GM12878 (cell line): Measurements from ENCODE around the gene DNAH1. TPM values are rescaled to one million over a fixed set of nuclear protein-coding genes. Genes with fewer than 3 reads are reported as not detected.

Experiments used
- ATAC-seq: fragments of 200-7000 bp; cut with Tn5 transposase; 3 replicates; pipeline ENCODE4 v1.9.1; 2020; ENCODE audit warnings: mild to moderate bottlenecking, moderate library complexity
- BruUV-seq: library from RNA; stranded (reverse); fragments of 400-500 nt; replicated peaks from 2 replicates; lab custom pipeline; 2021; lab: Mats Ljungman, UMichigan
- CTCF ChIA-PET: fragments of 300-600 bp; sonication (Branson Sonifier 250); formaldehyde crosslinking; extraction: SDS; loops from one replicate; lab custom pipeline; 2021; ENCODE audit warnings: inconsistent platforms; lab: Yijun Ruan, JAX
- POLR2A ChIA-PET: fragments of 350-600 bp; formaldehyde crosslinking; extraction: SDS; loops from one replicate; lab custom pipeline; 2021; ENCODE audit warnings: inconsistent platforms; lab: Charles Lee
- RAD21 ChIA-PET: fragments of 300-600 bp; sonication (Branson Sonifier 250); formaldehyde crosslinking; loops from one replicate; lab custom pipeline; 2023; ENCODE audit warnings: antibody characterized with exemption; ENCODE audit not compliant: unreplicated experiment; lab: Charles Lee
- SMC1A ChIA-PET: fragments of 300-600 bp; sonication (Branson Sonifier 250); formaldehyde crosslinking; loops from one replicate; lab custom pipeline; 2023; ENCODE audit not compliant: unreplicated experiment, uncharacterized antibody; lab: Charles Lee
- DNase-seq: peaks from one replicate; pipeline ENCODE4 v3.0.0-alpha.2; 2011; ENCODE audit warnings: low read depth, low spot score
- FAIRE-seq: peaks from 3 replicates; lab custom pipeline; 2011; peaks lifted over from hg19 to GRCh38; lab: Jason Lieb, UNC
- H2AFZ ChIP-seq: 2 replicates; pipeline ENCODE4 v1.6.0; 2011; ENCODE audit warnings: low read depth, low read length, control low read depth; ENCODE audit not compliant: control insufficient read depth
- H3K27ac ChIP-seq: 2 replicates; pipeline ENCODE4 v1.5.1; 2011; ENCODE audit warnings: control low read depth; ENCODE audit not compliant: control insufficient read depth, insufficient read depth
- H3K27me3 ChIP-seq, 2 experiments: replicated peaks in 1 of 2; 2 replicates each; pipeline versions ENCODE4 v1.6.0 to v1.6.1; 2011; ENCODE audit warnings: low read length in 1 of 2; ENCODE audit not compliant: control insufficient read depth in 2 of 2, insufficient read depth in 2 of 2
- H3K36me3 ChIP-seq, 2 experiments: 2 replicates each; pipeline ENCODE4 v1.5.1; 2011; ENCODE audit warnings: low read length in 1 of 2; ENCODE audit not compliant: control insufficient read depth in 2 of 2, insufficient read depth in 2 of 2
- H3K4me1 ChIP-seq: 2 replicates; pipeline ENCODE4 v1.6.1; 2011; ENCODE audit warnings: mild to moderate bottlenecking, low read length, moderate library complexity, mixed read lengths; ENCODE audit not compliant: control insufficient read depth, insufficient read depth
- H3K4me2 ChIP-seq: 2 replicates; pipeline ENCODE4 v1.6.0; 2011; ENCODE audit warnings: control low read depth; ENCODE audit not compliant: control insufficient read depth, insufficient read depth
- H3K4me3 ChIP-seq: fragments of 200-600 bp; sonication (generic); 2 replicates; pipeline ENCODE4 v1.5.1; 2016
- H3K79me2 ChIP-seq: 2 replicates; pipeline ENCODE4 v1.6.0; 2011; ENCODE audit warnings: low read length; ENCODE audit not compliant: control insufficient read depth, insufficient read depth
- H3K9ac ChIP-seq: 2 replicates; pipeline ENCODE4 v1.8.0; 2011; ENCODE audit warnings: low read length, control low read depth, mixed read lengths; ENCODE audit not compliant: control insufficient read depth, insufficient read depth
- H3K9me3 ChIP-seq: replicated peaks from 3 replicates; pipeline ENCODE4 v1.5.1; 2011; ENCODE audit warnings: mild to moderate bottlenecking, low read length; ENCODE audit not compliant: control insufficient read depth, insufficient read depth
- H4K20me1 ChIP-seq: 2 replicates; pipeline ENCODE4 v1.6.0; 2011; ENCODE audit not compliant: control insufficient read depth, insufficient read depth
- FOS ChIP-seq: IDR thresholded peaks from 3 replicates; pipeline ENCODE4 v1.6.1; 2011; ENCODE audit warnings: borderline replicate concordance; ENCODE audit not compliant: insufficient read length; ENCODE audit errors: extremely low read depth
- IKZF2 ChIP-seq, 2 experiments: fragments of 450-650 bp; IDR thresholded peaks; 2 replicates each; pipeline ENCODE4 v1.6.1; 2017; ENCODE audit warnings: mild to moderate bottlenecking in 2 of 2, moderate library complexity in 2 of 2
- MTA2 ChIP-seq: fragments of 450-650 bp; IDR thresholded peaks from 2 replicates; pipeline ENCODE4 v1.6.1; 2016; ENCODE audit warnings: low read depth, mild to moderate bottlenecking, moderate library complexity
- MYB ChIP-seq: fragments of 150-350 bp; IDR thresholded peaks from 2 replicates; pipeline ENCODE4 v1.6.1; 2014; ENCODE audit warnings: mild to moderate bottlenecking, low read depth, low read length, borderline replicate concordance
- NR2F1 ChIP-seq: fragments of 450-650 bp; conservative IDR thresholded peaks from 2 replicates; pipeline ENCODE4 v1.6.1; 2017; ENCODE audit warnings: mild to moderate bottlenecking
- SPI1 ChIP-seq: IDR thresholded peaks from 2 replicates; pipeline ENCODE4 v1.6.1; 2011; ENCODE audit warnings: low read depth, mild to moderate bottlenecking, low read length, moderate library complexity, borderline replicate concordance; ENCODE audit not compliant: insufficient read depth
- SUZ12 ChIP-seq: fragments of 200-600 bp; sonication (generic); IDR thresholded peaks from one replicate; pipeline ENCODE4 v1.6.1; 2018; ENCODE audit warnings: antibody characterized with exemption, mild to moderate bottlenecking; ENCODE audit not compliant: unreplicated experiment
- WRNIP1 ChIP-seq: IDR thresholded peaks from 2 replicates; pipeline ENCODE4 v1.6.1; 2011; ENCODE audit warnings: low read depth, low read length, improper control_type of control experiment, borderline replicate concordance
- WGBS: methylation state at CpG from one replicate; pipeline ENCODE4 v1.1.6; 2016; ENCODE audit warnings: low lambda C conversion rate; ENCODE audit not compliant: insufficient replicate concordance, insufficient coverage; ENCODE audit errors: missing lambda C conversion rate; 5-methylcytosine and 5-hydroxymethylcytosine counted together
- in situ Hi-C: fragments of 300-500 bp; cut with MboI; formaldehyde crosslinking; loops from 9 replicates; pipeline ENCODE4 v1.14.3; 2018; ENCODE audit warnings: mixed read lengths
- intact Hi-C: fragments of 100-400 bp; cut with micrococcal nuclease; formaldehyde crosslinking; loops from one replicate; pipeline ENCODE4 v1.14.2; 2022; ENCODE audit not compliant: unreplicated experiment
- polyA plus RNA-seq, 11 experiments: library from polyadenylated mRNA; depleted of rRNA in 4 of 11; unstranded in 6 of 11; stranded (reverse) in 5 of 11; fragments of >200 nt; fragmentation: Nextera tagmentation in 4 of 11; fragmentation: Illumina TruSeq in 1 of 11; extraction: Ambion mirVana in 4 of 11; extraction: Trizol in 1 of 11; gene quantifications; 1 replicate in 1 of 11; 2 replicates in 10 of 11; pipeline versions ENCODE4 v1.2.1 to v1.2.3, GENCODE V29; 2011 to 2016; ENCODE audit warnings: inconsistent platforms in 2 of 11, missing spikeins in 2 of 11, low read depth in 1 of 11
- total RNA-seq, 4 experiments: library from RNA; depleted of rRNA in 3 of 4; stranded (reverse); fragments of >200 nt in 3 of 4; fragmentation: Illumina TruSeq in 1 of 4; extraction: Trizol in 1 of 4; gene quantifications; 2 replicates each; pipeline versions ENCODE4 v1.2.1 to v1.2.3, GENCODE V29; 2013 to 2021
- TF ChIP-seq, protein P1 (sequence below): IDR thresholded peaks from 2 replicates; pipeline ENCODE4 v1.6.1; 2012; ENCODE audit warnings: low read depth, low read length, improper control_type of control experiment
- TF ChIP-seq, protein P2 (sequence below): fragments of 450-650 bp; IDR thresholded peaks from 2 replicates; pipeline ENCODE4 v1.6.1; 2016; ENCODE audit warnings: mild to moderate bottlenecking
- TF ChIP-seq, protein P3 (sequence below): fragments of 450-650 bp; IDR thresholded peaks from 2 replicates; pipeline ENCODE4 v1.6.1; 2016; ENCODE audit warnings: mild to moderate bottlenecking, moderate library complexity, borderline replicate concordance
- TF ChIP-seq, protein P4 (sequence below): fragments of 150-350 bp; IDR thresholded peaks from 2 replicates; pipeline ENCODE4 v1.6.1; 2014; ENCODE audit warnings: mild to moderate bottlenecking, low read depth, low read length
- TF ChIP-seq, protein P5 (sequence below), 3 experiments: IDR thresholded peaks in 2 of 3; conservative IDR thresholded peaks in 1 of 3; 2 replicates each; pipeline ENCODE4 v1.5.1; 2011; ENCODE audit warnings: low read depth in 3 of 3, low read length in 3 of 3, mild to moderate bottlenecking in 3 of 3, control low read depth in 2 of 3, moderate library complexity in 2 of 3, inconsistent platforms in 1 of 3, mixed read lengths in 1 of 3; ENCODE audit not compliant: control insufficient read depth in 2 of 3, insufficient read depth in 1 of 3; ENCODE audit errors: extremely low read depth in 1 of 3

Gene DNAH1
- total and polyA plus RNA-seq, 10 of the 15 experiments (the other 5 are each of a cell fraction or from before 2014, with no cell fraction given) = 0.31 to 5.8 (median 2.7) TPM

DNA sequence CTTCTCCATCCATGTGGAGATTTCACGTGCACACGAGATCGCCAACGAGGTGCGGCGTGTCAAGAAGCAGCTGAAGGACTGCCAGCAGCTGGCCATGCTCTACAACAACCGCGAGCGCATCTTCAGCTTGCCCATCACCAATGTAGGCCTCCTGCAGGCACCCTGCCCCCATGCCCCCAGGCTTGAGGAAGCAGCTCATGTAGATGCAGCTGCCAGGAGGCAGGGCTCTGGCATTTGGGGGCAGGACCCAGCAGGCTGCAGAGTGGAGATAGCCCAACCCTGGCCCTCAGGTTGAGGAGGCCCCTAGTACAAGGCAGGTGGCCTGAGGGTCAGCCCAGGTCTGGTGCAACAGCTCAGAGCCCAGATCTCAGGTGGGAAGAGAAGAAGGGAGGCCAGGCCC lies 36.4 kb downstream of the DNAH1 start:
- FAIRE-seq (no peak), ATAC-seq (no peak), DNase-seq (no peak)
- Histone ChIP-seq H3K4me2 (no peak overlapping the region), H3K36me3 (no peaks in the 10 kb centered on the region; a peak in 1 of 4 replicates), H3K79me2 (no peaks in the 10 kb centered on the region), H3K4me3 (no peak overlapping the region), H3K4me1 (no peaks in the 10 kb centered on the region), H2AFZ (no peak overlapping the region), H3K9ac (no peak overlapping the region), H3K27me3 (no peaks in the 10 kb centered on the region), H3K27ac (no peak overlapping the region), H3K9me3 (no peaks in the 10 kb centered on the region), H4K20me1 (no peaks in the 10 kb centered on the region)
- no TSS peak for BruUV-seq
- POLR2A ChIA-PET = interaction anchor here (1.0 kb wide), 1 partner anchor 127 kb away, joined by 4 read pairs; the partner anchor contains the start of gene TLR9
- CTCF ChIA-PET = interaction anchor here (0.6 to 4.0 kb wide), 3 partner anchors 13 to 199 kb away, joined by 3 to 17 read pairs (median 5); no protein-coding TSS in a partner anchor
- 100% methylated on average over 7 of the region's 9 CpGs for WGBS
- SMC1A ChIA-PET = no interaction called here
- intact Hi-C loops (no loop called here), in situ Hi-C loops (no loop called here)
- RAD21 ChIA-PET = no interaction called here
- TF ChIP-seq WRNIP1 (no peak), SPI1 (no peak), MTA2 (no peak), IKZF2 (IDR thresholded peaks at IDR 0.05) (no peak), NR2F1 (no peak), FOS (no peak), MYB (no peak), SUZ12 (no peak)
- TF ChIP-seq, protein P1, sequence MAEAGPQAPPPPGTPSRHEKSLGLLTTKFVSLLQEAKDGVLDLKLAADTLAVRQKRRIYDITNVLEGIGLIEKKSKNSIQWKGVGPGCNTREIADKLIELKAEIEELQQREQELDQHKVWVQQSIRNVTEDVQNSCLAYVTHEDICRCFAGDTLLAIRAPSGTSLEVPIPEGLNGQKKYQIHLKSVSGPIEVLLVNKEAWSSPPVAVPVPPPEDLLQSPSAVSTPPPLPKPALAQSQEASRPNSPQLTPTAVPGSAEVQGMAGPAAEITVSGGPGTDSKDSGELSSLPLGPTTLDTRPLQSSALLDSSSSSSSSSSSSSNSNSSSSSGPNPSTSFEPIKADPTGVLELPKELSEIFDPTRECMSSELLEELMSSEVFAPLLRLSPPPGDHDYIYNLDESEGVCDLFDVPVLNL = no peak
- TF ChIP-seq, protein P2, sequence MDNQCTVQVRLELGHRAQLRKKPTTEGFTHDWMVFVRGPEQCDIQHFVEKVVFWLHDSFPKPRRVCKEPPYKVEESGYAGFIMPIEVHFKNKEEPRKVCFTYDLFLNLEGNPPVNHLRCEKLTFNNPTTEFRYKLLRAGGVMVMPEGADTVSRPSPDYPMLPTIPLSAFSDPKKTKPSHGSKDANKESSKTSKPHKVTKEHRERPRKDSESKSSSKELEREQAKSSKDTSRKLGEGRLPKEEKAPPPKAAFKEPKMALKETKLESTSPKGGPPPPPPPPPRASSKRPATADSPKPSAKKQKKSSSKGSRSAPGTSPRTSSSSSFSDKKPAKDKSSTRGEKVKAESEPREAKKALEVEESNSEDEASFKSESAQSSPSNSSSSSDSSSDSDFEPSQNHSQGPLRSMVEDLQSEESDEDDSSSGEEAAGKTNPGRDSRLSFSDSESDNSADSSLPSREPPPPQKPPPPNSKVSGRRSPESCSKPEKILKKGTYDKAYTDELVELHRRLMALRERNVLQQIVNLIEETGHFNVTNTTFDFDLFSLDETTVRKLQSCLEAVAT = no peak
- TF ChIP-seq, protein P3, sequence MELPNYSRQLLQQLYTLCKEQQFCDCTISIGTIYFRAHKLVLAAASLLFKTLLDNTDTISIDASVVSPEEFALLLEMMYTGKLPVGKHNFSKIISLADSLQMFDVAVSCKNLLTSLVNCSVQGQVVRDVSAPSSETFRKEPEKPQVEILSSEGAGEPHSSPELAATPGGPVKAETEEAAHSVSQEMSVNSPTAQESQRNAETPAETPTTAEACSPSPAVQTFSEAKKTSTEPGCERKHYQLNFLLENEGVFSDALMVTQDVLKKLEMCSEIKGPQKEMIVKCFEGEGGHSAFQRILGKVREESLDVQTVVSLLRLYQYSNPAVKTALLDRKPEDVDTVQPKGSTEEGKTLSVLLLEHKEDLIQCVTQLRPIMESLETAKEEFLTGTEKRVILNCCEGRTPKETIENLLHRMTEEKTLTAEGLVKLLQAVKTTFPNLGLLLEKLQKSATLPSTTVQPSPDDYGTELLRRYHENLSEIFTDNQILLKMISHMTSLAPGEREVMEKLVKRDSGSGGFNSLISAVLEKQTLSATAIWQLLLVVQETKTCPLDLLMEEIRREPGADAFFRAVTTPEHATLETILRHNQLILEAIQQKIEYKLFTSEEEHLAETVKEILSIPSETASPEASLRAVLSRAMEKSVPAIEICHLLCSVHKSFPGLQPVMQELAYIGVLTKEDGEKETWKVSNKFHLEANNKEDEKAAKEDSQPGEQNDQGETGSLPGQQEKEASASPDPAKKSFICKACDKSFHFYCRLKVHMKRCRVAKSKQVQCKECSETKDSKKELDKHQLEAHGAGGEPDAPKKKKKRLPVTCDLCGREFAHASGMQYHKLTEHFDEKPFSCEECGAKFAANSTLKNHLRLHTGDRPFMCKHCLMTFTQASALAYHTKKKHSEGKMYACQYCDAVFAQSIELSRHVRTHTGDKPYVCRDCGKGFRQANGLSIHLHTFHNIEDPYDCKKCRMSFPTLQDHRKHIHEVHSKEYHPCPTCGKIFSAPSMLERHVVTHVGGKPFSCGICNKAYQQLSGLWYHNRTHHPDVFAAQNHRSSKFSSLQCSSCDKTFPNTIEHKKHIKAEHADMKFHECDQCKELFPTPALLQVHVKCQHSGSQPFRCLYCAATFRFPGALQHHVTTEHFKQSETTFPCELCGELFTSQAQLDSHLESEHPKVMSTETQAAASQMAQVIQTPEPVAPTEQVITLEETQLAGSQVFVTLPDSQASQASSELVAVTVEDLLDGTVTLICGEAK = no peak
- TF ChIP-seq, protein P4, sequence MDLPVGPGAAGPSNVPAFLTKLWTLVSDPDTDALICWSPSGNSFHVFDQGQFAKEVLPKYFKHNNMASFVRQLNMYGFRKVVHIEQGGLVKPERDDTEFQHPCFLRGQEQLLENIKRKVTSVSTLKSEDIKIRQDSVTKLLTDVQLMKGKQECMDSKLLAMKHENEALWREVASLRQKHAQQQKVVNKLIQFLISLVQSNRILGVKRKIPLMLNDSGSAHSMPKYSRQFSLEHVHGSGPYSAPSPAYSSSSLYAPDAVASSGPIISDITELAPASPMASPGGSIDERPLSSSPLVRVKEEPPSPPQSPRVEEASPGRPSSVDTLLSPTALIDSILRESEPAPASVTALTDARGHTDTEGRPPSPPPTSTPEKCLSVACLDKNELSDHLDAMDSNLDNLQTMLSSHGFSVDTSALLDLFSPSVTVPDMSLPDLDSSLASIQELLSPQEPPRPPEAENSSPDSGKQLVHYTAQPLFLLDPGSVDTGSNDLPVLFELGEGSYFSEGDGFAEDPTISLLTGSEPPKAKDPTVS = no peak
- TF ChIP-seq, protein P5, sequence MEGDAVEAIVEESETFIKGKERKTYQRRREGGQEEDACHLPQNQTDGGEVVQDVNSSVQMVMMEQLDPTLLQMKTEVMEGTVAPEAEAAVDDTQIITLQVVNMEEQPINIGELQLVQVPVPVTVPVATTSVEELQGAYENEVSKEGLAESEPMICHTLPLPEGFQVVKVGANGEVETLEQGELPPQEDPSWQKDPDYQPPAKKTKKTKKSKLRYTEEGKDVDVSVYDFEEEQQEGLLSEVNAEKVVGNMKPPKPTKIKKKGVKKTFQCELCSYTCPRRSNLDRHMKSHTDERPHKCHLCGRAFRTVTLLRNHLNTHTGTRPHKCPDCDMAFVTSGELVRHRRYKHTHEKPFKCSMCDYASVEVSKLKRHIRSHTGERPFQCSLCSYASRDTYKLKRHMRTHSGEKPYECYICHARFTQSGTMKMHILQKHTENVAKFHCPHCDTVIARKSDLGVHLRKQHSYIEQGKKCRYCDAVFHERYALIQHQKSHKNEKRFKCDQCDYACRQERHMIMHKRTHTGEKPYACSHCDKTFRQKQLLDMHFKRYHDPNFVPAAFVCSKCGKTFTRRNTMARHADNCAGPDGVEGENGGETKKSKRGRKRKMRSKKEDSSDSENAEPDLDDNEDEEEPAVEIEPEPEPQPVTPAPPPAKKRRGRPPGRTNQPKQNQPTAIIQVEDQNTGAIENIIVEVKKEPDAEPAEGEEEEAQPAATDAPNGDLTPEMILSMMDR (IDR thresholded peaks at IDR 0.05 in 2 of 3, conservative IDR thresholded peaks at IDR 0.05 in 1 of 3; ENCODE audit: control insufficient read depth in 2 of 3, extremely low read depth in 1 of 3, insufficient read depth in 1 of 3, low read depth in 3 of 3, low read length in 3 of 3) = no peak
